Stimulated activated CD4-positive, alpha-beta T cell treated with anti-CD3 and anti-CD28 coated beads, TNF-alpha, amount 100 ng/mL, for 1 hour (primary cell): ENCODE data around the gene ARHGAP22.

Experiments
- DNase-seq, 3 donors: peaks; one replicate each; pipeline ENCODE4 v3.0.0-alpha.2; 2020; ENCODE audit warnings: low read depth in 3 of 3, low spot score in 1 of 3

ARHGAP22 gene

DNA sequence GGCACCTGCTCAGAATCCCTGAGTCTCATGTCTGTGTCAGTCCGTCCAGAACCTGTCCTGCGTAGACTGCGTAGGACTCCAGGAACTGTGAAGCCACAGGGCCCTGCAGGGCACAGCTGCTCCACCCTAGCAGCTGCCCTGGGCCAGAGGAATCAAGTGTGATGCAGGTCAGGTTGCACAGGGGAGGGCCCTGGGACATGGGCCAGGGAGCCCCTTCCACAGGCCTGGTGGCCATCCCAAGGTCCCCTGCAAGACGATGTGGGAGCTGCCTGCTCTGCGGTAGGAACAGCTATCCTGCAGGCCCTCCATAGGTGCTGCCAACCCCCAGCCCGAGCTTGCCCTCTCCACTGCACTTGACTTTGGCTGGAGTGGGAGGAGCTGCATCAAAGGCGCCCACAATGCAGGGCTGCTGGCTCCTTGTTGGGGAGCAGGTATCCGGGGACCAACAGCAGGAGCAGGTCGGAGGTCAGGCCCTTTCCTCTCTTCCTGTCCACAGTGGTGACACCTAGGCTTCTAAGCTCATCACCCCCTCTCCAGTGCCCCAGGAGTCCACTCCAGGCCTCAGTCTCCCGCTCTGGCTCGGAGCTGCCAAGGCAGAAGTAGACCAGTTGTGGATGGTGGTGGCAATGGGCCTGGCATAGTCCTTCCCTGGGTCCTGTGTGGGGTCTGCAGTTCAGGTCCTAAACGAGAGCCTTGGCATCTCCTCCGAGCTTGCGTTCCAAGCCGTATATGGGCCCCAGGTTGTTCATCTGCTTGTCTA lies 149.3 kb downstream of the ARHGAP22 start:
- DNase-seq = no peak

DNA sequence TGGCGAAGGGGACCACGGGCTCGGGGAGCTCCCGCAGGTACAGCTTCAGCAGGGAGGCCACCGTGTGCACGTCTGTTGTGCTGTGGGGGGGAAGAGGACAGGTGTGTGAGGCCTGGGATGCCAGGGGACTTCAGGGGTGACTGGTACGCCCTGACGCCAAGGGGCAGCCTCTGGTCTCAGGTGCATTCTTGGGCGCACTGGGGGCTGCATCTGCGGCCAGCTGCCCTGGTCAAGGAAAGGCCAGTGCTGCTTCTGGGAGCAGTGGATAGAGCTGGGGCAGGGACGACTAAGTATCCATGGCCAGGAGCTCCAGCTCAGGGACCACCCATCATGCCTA lies 149.8 kb downstream of the ARHGAP22 start:
- no peak for DNase-seq

DNA sequence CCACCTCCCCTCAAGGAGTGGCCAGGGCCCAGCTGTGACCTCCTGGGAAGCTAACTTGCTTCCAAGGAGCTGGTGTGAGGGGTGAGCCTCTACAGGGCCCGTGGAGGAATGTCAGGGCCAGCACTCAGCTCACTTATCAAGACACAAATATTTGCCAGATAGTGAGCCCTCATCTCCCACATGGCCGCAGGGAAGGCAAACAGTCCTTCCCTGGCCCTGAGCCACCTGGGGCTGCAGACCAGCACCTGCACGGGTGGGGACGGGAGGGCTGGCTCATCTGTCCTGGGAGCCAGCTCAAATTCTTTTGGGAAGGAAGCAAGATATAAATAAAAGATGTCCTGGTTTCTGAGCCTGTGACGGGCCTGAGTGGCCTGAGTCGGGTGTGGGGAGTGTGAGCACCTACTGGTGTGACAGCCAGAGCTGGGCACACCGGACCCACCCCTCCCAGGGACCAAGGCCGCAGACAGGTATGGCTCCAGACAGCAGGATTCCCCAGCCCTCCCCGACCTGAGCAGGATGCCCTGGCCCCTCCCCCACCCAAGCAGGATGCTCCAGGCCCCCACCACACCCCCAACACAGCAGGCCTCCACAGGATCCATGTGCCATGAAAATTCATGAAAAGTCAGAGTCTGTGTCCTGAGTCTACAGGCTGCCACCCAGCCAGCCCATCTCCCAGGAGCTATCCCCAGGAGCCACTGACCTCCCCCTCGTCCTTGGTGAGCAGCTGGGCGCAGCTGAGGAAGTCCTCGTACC lies 150.4 kb downstream of the ARHGAP22 start:
- no peak for DNase-seq

DNA sequence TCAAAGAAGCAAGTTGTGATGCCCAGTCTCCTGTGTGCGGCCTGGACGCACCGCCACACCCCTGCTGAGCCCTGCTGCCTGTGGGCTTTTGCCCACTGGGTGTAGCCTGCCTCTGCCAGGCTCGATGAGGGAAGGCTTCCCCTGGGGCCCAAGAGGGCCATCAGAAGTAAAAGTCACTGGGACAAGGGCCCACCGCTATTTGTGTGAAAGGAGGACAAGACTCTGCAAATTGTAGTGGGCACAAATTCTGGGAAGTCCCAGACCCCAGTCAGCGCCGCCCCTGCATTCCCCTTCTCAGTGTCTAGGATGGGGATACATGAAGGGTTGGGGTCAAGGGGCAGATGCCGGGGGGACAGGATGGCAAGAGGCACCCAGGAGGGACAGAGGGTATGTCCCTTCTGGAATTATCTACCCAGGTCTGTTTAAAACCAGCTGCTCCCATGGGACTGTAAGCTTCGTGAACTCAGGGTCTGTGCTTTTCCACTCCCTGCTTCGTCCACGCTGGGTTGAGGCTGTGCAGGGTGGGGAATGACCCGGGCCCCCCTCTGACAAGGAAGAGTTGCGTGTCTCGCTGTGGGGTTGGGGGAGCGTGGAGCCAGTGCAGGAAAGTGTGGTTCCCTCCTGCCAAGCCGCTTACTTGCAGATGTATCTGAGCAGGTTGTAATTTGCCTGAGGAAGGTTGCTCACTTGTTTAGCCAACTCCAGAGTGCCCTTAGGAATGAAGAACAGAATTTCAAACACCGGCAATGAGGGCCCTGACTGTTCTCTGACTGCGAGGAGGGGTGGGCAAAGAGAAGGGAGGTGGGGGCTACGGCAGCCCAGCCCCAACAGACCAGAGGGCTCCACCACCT lies 151.2 kb downstream of the ARHGAP22 start:
- DNase-seq = no peak

DNA sequence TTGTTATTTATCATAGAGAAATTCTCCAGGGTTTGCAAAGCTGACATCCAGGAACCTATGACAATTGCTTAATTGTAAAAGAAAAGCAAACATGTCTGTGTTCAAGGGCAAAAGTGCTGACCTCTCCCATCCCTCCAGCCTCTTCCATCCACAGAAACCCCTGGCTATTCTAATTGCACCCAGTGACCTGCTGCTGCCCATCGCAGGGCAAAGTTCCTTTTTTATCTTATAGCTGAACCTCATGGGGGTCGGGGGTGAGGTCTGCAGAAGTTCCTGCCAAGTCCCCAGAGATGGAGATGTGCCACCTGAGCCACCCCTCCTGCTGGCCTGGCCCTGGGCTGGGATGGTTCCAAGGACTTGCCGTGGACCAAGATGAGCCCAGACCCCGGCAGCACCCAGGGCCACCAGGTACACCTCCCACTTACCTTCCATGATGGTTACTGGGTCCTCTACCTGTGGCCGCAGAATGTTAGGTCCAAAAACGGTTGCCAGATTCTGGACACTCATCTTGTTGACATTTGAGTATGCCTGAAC lies 151.9 kb downstream of the ARHGAP22 start:
- DNase-seq = no peak

DNA sequence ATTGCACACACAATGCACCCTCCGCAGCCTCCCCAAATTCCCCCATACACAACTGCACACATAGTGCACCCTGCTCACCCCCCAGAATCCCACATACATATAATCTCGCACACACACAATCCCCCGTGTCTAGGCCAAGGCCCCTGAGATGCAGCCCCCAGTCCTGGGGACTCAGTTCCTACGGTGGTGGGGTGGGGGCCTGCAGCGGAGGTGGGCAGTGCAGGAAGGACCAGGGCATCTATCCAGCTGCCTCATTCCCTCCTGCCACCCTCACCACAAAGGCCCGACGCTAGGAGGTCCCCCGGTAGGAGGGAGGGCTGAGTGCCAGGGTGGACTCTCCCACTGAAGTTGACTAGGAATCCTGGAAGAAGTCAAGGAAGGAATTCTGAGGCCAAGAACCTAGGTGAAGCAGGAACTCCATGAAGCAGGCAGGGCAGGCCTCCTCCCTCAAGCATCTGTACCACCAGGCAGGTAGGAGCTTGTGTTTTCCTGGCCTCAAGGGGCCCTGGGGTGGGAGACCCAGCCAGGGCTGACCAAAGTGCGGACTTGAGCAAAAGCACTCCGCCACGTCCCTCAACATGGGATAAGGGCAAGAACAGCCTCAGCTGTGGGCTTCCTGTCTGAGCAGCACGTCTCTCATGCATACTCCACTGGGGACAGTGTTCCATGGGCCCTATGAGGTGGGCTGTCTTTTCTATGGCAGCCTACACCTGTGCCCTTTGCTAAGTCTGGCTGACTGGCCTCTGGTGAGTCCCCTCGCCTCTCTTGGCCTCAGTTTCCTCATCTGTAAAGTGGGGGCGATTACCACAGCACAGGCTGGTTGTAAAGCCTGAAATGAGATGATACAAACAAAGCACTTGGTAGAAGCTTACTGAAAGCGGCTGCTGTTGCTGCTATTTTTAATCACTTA lies 152.6 kb downstream of the ARHGAP22 start:
- DNase-seq = no peak

DNA sequence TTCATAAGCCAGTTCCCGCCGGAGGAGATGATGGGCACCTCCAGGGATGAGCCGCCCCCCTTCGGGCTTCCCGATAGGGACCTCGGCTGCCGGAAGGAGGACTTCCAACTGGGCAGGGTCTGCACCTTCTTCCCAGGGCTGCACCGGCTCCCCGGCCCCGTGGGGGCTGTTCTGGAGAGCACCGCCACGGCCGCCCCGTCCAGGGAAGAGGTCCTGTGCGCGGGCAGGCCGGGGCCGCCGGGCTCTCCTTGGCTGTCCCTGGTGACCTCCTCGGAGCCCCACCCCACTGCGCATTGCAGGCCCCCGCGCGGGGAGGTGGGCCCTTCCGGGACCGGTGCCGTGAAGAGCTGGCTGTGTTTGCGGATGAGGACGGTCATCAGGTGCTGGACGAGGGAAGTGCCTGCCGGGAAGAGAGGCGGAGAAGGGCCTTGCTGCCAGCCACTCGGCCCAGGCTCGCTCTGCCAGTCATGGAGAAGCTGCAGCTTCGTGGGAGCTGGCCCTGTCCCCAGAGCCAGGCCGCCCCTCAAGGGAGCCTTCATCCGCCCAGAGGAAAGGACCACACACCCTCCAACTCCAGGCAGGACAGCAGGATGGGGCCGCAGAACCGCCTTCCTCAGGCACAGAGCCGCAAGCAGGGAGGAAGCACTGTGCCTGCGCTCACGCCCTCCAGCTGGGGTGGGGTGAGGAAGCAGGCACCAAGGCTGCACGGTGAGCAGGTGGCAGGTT lies 154.0 kb downstream of the ARHGAP22 start:
- DNase-seq = no peak

DNA sequence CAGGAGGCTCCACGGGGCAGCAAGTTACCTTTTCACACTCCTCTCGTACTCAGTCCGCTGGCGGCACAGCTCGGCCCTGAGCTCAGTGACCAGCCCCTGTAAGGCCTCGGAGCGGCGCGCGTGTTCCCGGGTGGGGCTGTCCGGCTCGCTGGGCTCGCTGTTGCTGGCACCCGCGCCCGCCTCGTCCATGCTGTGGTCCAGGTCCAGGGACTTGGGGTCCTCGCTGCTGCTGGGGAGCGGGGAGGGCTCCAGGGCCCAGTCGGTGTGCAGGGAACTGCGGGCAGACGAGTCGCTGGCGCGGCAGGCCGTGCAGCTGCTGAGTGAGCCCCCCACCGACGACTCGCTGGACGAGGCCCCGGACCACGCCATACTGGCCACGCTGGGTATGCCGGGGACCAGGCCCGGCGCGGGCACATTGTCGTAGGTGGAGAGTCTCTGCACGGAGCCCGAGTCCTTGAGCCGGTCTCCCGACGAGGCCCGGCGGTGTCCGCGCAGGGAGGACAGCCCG lies 154.6 kb downstream of the ARHGAP22 start:
- DNase-seq = no peak

DNA sequence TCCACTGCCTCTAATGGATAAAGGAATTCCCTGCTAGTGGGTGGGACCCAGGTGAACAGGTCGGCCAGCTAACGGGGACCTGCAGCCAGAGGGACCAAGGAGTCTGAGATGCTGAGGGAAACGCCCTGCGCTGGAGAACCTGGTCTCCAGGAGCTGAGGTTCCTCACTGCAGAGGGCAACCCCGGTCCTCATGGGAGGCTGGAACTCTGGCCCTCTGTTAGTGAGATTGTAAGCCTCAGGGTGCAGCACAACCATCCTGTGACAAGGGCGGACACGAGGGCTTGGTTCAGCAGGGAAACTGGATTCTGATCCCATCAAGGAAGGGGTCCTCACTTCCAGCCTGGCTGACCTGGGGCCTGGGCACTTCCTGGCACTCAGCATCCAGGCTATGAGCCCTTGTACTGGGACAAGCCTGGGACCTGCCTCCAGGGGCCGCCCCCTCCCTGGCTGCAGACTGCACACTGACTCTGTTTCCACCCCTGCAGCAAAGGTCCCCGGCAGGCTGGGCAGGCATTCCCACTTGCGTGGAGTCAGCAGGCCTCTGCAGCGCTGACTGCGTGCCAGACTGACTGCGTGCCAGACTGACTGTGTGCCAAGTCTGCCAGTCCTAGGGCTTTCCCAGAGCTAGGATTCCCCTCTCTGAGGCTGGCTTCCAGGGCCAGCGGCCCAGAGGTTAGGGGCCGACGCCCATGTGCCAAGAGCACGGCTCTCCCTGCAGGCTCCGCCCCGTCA lies 155.2 kb downstream of the ARHGAP22 start:
- DNase-seq = no peak

DNA sequence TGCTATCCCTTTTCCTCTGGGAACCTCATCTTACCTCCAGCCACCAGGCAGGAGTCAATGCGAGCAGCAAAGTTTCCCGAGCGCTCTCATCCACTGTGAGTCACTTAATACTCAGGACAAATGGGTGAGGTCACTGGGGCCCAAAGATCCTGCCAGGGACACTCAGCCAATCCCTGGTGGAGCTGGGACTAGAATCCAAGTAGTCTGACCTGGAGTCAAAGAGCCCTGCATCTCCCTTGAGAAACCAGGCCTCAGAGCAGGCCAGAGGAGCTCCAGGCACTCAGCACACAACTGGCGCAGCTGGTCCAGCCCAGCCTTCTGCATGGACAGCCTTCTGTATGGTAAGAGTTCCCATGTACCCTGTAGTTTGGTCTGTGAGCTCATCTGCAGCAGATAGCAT lies 156.1 kb downstream of the ARHGAP22 start:
- DNase-seq = no peak

DNA sequence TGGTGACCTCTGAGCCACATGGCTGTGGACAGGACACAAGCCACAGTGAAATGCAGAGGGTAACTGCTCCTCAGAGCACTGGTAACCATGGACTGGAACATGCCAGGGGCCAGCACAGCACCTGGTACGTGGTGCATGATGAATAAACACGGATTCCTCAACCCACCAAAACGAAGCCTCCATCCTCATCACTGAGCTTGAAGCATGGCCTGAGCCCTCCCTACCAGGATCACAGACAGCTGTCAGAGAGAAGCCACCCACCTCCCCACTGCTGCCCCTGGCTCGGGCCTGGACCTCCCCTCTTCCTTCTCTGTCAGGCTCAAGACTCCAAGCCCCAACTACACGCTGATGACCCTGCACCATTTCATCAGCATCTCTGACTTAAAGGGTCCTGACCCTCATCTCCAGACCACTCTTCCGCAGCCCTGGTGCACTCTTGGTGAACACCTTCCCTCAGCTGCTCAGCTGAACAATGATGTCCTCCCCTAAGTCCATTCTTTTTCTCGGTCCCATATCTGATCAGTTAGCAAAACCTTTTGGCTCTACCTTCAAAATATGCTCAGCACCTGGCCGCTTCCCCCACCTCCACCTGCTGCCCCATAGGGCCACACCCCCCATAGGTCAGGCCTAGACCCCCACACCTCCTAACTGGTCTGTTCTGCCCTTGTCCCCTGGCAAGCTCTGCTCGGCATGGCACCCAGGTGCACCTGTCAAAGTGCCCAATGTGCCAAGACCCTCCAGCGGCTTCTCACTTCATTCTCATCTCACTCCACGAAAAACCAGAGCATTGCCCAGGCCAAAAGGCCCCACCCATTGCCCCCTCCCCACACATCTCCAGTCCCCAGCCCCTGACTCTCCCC lies 157.3 kb downstream of the ARHGAP22 start:
- DNase-seq = no peak

DNA sequence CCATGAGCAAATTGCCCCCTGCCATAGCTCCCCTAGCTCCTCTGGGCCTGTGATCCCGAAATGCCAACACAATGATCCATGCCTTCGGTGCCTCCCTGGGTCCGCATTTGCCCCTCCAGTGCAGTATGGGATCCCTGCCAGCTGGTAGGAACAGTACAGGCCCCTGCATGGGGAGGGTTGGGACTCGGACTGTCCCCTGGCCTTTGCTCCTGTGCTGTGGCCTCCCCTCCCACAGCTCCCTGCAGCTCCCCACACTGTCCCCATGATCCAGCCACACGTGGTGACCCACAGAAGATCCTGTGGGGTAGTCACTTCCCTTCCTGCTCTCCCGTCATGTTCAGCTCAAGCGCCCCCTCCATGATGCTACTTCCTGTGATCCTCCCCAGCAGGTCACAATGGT lies 158.1 kb downstream of the ARHGAP22 start:
- DNase-seq = no peak

DNA sequence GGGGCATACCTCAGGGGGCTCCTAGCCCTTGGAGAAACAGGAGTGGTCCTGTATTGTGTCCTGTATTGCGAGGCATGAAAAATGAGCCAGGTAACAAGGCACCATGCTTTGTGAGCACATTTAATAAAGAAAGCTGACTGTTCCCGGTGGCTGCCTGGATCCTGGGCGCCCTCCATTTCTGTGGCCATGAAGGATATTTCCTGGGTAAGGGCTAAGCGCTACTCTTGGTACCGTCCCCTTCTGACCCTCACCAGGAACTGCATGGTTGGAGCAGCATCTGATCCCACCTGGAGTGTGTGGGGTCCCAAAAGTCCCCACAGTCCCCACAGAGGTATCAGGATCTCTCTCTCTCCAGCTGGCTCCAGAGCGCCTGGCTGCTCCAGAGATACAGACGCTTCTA lies 158.9 kb downstream of the ARHGAP22 start:
- no peak for DNase-seq

DNA sequence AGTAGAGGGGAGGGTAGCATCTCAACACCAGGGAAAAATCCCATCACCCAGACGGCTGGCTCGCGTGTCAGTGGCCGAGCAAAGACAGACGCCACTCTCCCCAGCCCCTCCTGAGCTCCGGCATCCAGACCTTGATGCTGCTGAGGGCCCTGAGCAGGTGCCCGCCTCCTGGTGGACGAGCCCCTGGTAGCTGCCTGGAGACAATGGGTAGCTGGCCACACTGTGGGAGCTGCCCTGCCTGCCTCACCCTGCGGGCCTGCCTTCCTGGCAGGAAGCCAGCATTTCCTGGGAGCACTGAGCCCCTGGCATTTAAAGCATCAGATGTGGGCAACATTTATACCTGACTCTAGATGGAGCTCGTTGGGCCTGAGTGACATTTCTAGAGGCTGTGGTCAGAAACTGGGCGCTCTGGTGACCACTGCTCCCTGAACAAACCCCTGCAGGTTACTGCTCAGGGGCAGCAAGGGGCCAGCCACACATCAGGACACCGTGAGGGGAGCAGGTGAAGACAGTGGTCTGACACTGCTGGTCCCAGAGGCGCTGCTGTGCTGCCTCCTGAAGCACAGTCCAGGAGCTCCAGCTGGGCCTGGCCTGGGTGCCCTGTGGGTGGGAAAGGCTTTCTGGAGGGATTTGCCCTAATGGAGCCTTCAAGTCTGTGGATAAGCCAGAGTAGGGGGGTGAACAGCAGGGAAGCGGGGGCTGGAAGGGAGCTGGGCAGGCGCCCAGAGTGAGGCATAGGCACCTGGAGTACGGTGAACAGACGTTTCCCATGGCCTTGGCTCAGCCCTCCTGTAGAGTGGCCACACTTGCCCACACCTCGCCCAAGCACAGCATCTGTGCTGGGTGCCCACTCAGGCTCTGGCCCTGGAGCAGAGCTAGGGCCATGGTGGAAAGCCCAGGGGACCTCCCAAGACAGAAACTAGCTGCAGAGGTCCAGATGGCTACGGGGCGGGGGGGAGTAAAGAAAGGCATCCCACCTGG lies 159.7 kb downstream of the ARHGAP22 start:
- DNase-seq = no peak

DNA sequence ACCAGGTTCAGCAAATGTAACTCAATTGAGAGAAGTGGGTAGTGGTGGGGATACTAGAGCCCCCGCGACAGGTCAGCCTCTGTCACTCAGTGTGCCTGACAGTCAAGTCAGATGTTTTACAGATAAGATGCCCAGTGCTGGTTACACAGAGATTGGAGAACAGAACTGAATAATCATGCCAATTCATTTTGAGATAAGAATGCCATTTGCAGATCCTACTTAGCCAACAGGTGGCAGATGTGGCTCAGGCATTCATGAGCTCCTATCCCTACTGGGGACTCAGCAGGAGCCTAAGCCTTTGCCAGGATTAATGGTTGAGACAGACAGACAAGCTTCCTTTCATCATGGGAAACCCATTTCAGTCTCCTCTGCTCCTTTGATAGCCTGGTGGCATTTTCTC lies 160.6 kb downstream of the ARHGAP22 start:
- no peak for DNase-seq

DNA sequence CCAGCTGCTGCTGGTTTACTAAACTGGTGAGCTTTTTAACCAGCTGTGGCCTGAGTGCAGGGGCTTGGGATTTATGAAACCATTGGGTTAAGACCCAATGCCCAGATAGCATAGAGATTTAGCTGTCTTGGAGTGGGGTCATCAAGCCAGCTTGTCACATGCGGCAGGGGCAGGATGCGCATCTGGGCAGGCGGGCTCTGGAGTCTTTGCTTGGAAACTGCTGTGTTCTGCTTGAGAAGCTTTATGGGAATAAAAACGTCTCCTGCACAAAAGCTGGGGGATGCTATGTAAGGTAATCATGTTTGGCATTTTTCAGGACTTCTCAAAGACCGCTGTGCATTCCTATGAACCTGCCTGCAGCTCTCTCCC lies 162.1 kb downstream of the ARHGAP22 start:
- no peak for DNase-seq
